ENCODE measurements around the gene HOXA10.

Gene HOXA10

DNA sequence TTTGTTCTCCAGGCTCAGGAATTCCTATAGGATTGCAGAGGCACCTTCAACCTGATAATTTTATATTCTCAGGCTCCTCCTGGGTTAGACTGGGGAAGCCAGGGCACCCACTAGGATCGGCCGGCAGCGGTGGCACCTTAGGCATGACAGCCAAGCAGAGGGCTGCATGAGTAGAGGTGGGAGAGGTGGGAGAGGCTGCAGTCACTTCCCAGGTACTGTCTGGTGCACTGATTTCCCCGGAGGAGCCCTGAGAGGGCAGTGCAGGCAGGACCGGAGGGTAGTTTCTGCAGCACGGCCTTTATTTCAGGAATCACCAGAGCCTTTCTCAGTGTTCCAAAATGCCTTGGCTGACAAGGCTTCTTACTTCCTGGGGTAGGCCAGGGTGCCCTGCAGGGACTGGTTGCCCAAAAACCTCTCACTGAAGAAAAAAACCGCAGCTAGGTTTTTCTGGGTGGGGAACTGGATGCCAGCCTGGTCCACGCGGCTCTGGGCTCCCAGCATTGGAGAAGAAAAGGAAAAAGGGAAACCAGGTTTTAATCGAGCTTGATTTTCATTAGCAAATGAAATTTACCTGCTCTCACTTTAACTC lies 29.3 kb upstream of the HOXA10 start:
- DNase-seq = no peak

DNA sequence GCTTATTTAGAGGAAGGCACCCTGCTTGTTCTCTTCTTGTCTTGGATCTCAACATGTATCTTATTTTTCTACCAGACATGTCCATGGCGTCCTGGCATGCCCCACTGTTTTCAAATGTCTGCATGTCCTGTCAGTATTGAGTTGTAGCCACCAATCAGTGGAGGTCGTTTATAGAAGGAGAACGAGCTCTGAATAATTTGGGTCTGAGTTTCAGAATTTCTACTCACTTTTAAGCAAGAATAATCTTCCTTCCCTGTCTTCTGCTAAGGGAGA lies 28.7 kb upstream of the HOXA10 start:
- DNase-seq = no peak

DNA sequence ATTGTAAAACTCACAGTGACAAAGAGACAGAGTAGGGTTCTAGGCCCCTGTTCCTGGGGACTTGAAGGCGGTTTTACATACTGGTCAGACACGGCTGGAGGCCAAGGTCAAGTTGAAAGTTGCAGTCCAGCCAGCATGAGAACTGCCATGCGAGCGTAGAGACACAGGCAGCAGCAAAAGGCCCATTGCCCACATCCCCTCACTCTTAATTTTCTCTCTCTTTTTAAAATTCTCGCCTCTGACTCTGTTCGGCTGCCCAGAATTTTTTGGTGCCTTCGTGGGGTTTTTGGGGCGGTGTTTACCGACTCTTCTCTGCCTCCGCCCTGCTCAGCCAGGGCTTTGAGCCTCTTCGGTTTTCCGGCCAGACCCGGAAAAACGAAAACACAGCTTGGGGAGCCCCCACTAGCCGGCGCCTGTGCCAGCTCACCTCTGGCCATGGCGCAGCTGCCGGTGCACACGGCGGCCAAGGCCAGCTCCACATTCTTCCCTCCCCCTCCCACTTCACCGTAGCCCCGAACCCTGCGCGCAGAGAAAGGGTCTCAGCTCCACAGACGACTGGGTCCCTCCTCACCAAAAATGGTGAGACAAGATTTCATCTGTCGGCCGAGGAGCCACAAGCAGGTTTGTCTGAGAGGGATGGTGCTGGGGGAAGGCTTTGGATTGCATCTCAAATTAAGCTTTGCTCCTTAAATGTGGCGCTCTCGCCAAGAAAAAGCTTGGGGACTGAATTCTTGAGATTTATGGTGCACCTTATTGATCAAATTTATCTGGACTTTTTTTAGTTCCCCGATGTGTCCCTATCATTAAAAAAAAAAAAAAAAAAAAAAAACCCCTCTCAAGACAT lies 28.1 kb upstream of the HOXA10 start:
- no peak for DNase-seq

DNA sequence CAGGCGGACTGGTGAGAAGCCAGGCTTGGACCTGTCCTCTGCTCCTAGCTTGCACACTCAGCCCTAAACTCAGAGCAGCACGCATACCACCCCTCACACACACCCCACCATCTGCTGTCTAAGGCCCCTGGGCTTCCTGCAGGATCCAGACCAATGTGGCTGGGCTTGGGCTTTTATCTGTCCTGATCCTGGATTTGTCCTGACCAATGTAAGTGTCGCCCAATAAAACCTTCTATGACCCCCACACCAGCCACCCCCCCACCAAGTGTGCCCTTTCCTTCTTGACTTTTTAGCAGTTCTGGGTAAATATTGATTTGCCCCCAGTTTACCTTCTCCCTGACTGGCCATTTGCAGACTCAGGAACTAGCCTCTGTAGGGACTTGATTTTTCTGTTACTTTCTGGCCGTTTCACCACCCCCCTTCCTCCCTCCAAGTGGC lies 27.5 kb upstream of the HOXA10 start:
- DNase-seq = no peak

DNA sequence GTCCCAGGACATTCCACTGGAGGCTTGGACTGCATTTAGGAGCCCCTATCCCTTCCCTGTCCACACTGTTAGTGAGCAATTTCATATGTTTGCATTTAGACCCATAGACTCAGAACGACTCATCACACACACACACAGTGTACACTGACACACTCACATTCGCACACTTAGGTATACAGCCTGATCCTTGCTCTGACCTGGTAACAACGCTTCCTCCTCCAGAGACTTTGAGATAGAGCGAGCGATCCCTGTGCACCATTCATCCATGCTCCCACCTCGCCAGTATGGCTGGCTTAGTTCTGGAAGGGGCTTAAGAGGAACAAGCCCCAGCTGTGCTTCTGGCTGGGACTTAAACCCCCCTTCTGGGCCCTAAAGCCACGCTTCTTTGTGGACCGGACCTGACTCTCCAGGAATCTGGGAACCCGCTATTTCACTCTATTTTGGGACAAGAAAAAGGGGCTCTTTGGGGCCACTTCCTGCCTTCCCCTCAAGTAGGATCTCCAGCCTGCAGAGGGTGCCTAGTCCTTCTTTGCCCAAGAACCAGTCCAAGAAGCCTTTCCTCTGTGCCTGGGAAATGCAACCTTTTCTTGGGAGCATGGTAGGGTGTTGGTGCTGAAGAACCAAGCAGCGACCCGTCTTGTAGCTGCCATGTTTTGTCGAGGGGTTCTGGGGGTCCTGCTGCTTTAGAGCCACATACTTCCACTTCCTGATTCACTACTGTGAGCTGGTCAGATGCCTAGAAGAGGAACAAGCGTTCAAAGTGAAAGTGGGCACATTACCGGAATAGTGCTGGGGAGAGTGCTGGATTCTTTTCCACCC lies 26.9 kb upstream of the HOXA10 start:
- no peak for DNase-seq

DNA sequence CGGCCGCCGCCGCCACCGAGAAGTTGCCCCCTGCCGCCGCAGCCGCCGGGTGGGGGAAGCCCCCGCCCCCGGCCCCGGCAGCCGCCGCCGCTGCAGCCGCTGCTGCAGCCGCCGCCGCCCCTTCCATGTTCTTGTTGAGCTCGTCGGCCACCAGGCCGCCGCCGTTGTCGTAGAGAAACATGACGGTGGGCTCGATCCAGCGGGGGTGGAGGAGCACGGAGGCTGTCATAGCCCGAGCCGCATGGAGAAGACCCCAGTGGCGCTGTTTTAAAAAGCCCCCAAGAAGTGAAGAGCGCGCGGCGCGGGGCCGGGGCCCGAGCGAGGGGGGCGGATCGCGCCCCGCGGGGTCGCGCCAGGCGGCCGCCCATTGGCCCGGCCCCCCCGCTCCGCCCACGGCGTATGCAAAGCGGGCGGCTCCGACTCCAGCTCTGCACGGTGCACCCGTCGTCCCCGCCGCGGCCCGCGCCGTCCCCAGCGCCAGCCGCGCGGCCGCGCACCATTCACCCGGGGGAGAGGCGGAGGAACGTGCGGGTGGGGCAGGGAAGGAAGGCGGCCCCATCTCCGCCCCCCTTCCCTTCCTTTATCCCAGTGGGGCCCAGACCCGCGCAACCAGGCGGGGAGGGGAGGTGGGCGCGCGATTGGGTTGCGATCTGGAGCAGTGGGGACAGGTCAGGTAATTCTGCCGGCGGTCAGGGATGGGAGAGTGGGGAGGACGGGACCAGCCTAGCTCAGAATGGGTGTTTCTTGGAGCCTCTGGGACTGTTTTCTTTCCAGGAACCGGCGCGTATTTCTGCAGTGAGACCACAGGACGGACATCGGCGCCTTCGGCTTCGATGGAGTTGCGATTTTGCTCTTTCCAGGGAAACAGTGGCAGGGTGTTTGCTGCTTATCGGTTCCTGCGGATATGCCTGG lies 26.0 kb upstream of the HOXA10 start, which contains the start of gene HOXA13:
TSS of gene HOXA13 (minus strand) at position 243 of the 912 bp plus-strand sequence. CDS start at position 229, 14 bp downstream.
- DNase-seq = no peak

DNA sequence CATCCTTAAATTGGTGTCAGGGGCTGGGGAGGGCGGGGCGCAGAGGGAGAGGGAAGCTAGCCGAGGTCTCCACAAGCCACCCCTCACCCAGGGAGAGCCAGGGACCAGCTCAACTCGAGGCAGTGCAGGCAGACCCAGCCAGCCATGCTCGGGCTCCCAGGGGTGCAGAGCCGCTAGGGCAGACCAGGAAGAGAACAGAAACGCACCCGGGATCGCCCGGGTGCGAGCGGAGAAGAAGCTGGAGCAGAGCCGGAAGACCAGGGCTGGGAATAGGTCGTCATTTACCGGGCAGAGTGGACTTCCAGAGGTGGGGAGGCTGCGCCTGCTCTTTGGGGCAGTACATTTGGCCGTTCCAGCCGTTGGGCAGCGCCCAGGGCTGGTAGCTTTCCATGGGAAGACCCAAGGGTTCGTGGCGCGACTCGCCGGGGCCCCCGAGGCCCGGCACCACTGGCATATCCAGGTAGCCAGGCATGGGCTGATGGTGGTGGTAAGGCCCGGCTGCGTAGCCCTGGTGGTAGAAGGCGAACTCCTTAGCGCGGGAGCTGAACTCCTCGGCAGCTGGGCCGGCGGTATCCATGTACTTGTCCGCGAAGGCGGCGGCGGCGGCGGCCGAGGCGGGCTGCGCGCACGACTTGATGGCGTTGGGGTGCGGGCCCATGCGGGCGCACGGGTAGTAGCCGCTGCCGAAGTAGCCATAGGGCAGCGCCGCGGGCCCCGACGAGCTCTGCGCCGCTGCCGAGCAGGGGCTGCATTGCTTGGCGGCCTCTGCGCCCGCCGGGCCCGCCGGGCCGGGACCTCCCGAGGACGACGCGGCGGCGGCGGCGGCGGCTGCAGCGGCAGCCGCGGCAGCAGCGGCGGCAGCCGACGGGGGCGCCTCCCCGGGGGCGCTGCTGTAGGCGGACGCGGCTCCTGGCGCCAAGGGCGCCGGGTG lies 25.0 kb upstream of the HOXA10 start:
- DNase-seq = no peak

DNA sequence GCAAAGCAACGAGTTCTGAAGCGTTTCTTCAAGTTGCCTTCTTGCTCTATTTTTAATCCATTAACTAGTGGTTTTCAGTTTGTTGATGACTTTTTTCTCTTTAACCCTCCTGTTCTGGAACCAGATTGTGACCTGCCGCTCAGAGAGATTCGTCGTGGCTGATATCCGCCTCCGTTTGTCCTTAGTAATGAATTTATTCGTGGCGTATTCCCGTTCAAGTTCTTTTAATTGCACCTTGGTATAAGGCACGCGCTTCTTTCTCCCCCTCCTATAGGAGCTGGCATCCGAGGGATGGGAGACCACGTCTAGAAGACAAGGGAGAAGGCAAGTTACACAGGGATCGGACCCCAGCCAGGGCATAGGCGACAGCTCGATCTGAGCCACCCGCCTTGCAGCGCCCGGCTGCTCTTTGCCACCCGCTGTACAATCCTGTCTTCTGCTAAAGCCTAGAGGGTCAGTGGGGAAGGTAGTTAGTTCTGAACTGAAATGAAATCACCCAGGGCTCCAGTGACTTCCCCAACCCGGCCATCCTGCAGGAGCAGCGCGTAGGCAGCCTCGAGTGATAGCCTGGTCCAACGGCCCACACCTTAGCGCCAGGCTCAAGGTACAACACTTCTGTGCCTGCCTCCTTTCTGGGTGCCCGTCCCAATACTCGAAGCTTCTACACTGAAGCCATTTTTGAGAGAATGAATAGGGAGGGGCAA lies 24.2 kb upstream of the HOXA10 start:
- DNase-seq = no peak

DNA sequence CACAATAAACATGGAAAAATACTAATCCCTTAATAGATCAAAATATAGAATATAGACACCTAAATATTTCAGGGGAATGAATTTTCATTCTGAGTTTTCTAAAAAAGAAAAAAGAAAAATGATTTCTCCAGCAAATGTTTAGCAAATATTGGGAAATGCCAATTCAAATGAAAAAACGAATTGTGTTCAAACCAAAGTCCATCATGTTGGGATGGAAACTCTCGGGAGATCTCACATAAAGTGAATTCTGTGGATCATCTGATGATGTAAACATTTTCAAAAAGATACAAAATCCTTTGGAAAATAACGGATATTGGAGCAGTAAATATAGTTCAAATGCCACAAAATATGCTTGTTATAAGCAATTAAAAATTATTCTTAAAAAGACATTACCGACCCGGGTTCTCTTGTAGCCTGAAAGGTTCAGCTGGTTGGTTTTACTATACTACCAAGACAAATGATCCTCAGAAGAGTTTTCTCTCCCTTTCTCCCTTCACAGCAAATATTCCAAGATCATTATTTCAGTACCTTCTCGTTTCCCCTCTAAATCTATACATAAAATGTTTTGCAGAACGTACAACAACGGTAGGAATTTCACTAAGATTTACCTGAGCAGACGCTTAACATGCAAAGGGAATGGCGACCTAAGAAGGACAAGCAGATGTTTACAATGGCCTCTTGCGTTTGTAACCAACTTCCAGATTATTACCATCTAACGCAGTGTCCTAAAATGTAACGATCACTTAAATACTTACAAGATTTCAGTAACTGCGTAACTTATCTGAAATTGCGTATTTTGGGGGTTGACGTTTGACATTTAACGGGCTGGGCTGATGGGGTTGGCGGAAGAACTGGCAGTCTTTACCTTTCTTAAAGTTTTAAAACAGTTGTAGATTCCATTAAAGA lies 23.3 kb upstream of the HOXA10 start:
- no peak for DNase-seq

DNA sequence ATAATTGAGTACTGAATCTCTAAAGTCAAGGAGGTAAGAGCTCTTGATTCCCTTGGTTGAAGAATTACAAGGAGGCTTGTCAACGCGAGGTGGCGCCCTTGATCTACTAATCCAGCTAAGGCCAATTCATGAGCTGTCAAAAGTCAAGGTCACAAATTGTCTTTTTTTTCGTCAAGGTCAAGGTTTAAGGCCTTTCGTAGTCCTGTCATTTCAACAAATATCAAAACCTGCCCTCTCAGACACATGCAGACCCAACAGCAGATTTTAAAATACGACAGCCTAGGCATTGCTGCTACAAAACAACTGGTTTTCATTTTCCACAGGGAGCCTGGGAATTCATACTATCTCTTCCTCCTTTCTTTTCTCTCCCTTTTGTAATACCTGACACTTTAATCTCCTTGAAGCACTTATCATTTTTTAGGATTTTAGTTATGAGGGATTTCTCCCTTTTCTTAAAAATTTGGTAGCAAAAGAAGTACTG lies 22.2 kb upstream of the HOXA10 start:
- DNase-seq = peak; percentile 55 to 84 (median 69)

DNA sequence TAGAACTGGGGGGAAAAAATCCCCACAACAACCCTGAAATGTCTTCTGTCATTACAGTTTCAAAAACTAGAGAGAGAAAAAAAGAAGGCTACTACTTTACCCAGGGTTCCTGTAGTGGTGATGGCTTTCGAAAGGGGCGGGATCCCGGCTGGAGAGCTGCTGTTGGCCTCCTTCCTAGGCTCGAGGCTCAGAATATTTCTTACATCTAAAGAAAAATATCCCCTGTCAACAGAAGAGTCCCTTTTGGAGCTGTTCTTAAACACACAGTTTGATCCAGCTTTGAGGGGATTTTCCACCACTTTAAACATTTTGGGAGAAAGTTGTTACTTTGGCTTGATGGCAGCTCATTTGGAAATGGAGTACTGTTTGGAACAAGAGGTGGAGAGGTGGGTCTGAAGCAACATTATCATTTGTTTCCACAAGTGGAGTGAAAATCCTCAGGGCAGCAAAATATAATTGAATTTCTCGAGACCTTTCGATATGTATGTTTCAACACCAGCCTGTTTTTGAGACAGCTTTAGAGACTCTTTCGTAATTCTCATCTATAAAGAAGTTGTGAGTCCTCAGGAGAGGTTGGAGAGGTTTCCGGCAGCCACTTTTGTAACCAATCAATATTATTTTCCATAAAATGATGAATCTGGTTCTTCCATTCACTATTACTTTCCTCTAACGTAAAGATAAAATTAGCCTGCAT lies 20.7 kb upstream of the HOXA10 start:
- no peak for DNase-seq

DNA sequence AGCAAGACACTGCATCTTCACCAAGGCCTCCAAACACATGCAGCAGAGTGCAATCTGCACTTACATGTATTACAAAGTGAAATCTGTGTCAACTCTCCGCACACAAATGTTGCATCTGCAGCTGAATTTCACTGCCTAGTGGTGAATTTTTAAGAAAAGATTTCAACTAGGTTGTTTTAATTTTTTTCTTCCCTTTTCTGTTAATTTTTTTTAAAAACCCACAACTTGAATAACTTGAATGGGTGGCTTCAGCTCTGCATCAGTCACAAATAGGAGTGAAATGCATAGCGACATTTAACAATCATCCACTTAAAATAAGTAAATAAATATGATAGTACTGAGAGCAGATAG lies 19.9 kb upstream of the HOXA10 start:
- DNase-seq = no peak

DNA sequence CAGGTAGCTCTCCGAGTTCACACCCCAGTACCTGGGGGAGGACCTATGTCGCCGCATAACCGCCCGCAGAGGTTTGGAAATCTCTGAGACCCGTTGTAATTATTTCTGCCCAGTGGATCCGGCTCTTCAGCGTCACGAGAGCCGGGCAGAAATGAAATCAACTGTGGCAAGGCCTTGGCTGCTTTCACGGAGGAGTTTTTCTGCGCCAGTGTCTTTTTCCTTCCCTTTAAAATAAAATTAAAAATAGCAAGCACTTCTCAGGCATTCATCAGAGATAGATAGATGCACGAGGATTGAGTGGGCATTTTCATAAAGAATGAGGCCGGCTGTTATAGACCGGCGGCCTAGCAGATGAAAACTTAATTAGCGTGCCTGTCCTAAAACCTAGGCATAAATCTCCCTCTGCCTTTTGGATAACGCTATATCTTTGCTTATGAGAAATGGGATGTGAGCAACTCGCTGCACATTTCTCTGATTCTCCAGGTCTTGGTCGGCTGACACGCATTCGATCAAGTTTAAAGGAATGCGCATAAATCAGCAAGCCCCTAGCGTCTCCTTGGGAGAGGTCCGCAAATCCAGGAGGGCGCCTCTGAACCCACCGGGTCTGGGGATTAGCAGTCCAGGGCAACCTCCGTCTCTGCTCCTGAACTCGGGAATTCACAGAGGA lies 19.3 kb upstream of the HOXA10 start:
- DNase-seq = no peak

DNA sequence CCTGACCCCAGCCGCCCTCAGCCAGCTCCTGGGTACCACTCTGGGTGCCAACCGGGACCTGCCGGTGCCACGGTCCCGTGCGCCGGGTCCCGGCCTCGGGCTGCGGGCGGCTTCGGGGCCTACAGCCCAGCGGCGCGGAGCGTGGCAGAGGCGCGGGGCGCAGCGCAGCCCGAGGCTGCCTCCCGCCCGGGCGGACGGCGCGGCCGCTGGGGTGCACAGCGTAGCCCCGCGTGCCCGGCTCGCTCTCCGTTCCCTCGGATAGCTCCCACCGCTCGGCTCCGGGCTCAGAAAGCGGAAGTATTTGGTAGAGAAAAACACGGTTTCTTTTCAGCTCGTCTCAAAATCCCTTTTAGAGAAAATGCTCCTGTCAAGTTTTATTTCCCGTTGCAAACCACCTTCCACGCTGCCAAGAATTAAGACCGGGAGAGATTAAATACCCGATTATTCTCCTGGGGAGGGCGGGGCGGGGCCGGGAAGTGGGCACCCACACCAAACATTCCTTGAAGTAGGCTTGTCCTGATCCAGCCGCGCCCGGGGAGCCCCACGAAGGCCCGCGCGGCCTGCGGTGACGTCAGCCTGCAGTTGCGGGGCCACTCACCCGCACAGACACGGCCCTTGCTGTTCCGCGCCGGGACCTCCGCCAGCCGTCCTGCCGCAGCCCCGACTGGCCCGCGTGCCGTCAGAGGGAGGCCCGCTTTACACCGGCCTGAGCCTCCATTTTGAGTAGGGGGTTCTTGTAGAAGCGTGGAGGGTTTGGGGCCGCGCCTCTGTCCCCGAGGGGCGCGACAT lies 18.6 kb upstream of the HOXA10 start:
- no peak for DNase-seq

DNA sequence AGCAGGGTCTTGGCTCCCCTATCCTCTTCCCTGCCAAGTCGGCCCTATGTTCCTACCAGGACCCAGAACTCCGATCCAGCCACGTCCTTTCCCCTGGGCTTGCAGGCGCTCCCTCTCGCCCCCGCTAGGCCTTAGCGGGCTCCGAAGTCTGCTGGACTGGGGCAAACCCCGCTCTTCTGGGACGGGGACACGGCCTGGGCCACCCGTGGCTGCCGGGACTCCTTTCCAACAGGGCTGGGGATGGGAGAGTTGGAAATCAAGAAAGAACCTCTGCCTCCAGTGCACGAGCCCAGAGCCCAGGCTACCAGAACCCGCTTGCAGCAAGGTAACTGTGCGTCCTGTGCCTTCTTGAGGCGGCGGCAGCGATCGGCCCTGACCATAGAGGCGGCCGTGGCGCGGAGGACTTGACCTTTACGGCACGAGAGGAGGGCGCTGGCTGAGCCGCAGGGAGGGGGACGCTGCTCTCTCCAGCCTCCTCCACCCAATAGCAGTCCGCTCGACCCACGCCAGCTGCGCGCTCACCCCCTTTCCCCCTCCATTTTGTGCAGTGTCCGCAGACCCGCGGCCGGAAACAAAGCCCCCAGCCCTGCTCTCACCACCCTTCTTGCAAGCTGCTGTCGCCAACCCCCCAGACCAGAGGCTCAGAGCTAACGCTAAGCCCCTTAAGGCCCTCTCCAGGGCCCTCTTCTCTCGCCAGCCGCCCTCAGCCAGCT lies 17.9 kb upstream of the HOXA10 start:
- DNase-seq = no peak

DNA sequence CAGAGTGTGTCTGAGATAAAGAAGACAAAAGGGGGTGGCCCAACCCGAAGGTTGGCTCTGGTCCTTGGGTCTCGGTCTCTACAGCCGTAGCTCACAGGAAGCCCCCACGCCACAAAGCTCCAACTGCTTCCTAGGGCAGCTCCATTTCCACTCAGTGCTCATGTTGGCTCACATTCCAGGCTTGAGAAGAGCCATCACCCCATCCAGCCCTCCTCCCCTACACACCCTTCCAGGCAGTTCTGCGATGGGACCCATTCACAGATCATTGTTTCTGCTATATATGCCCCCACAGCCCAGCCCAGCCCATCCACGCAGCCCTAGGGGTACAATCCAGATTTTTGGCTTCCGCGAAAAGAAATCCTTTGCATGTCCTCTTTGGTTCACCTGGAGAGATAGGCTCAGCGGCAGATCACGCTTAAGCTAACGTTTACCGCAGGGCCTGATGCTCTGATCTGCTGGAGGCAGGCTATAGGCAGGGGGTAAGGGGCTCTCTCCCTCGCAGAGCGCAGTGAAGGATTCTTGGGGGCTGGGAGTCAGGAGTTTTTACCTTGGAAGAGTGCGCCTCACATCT lies 17.1 kb upstream of the HOXA10 start:
- no peak for DNase-seq
